H9 (cell line): Measurements from ENCODE around the gene NAPG. TPM values are rescaled to one million over a fixed set of nuclear protein-coding genes. Genes with fewer than 3 reads are reported as not detected.

Experiments used
- DNase-seq: peaks from one replicate; pipeline ENCODE4 v3.0.0-alpha.2; 2017
- H2AFZ ChIP-seq: one replicate; pipeline ENCODE4 v1.6.1; 2013; ENCODE audit warnings: mild to moderate bottlenecking, low read length, control low read depth, moderate library complexity
- H2AK5ac ChIP-seq: 2 replicates; pipeline ENCODE4 v1.6.1; 2013; ENCODE audit warnings: low read length, control low read depth, mixed read lengths; ENCODE audit not compliant: insufficient read length
- H2BK120ac ChIP-seq: one replicate; pipeline ENCODE4 v1.6.1; 2013; ENCODE audit warnings: low read depth, mild to moderate bottlenecking, low read length, control low read depth, inconsistent platforms; ENCODE audit not compliant: poor library complexity, severe bottlenecking
- H2BK12ac ChIP-seq: 2 replicates; pipeline ENCODE4 v1.6.1; 2013; ENCODE audit warnings: low read length, control low read depth, mixed read lengths, low read depth; ENCODE audit not compliant: insufficient read length
- H2BK15ac ChIP-seq: 2 replicates; pipeline ENCODE4 v1.6.1; 2013; ENCODE audit warnings: low read depth, low read length, control low read depth
- H2BK20ac ChIP-seq: one replicate; pipeline ENCODE4 v1.6.1; 2013; ENCODE audit warnings: low read depth, mild to moderate bottlenecking, low read length, control low read depth, inconsistent platforms; ENCODE audit not compliant: poor library complexity, severe bottlenecking
- H2BK5ac ChIP-seq: 2 replicates; pipeline ENCODE4 v1.6.1; 2013; ENCODE audit warnings: low read length, control low read depth, mixed read lengths; ENCODE audit not compliant: insufficient read length
- H3K14ac ChIP-seq: 2 replicates; pipeline ENCODE4 v1.6.1; 2013; ENCODE audit warnings: low read length, control low read depth; ENCODE audit not compliant: insufficient read depth
- H3K18ac ChIP-seq: 2 replicates; pipeline ENCODE4 v1.6.1; 2013; ENCODE audit warnings: low read depth, mild to moderate bottlenecking, mixed read lengths, low read length, control low read depth; ENCODE audit not compliant: insufficient read length
- H3K23ac ChIP-seq: 2 replicates; pipeline ENCODE4 v1.6.1; 2013; ENCODE audit warnings: low read length, control low read depth, mixed read lengths, low read depth; ENCODE audit not compliant: insufficient read length
- H3K23me2 ChIP-seq: 2 replicates; pipeline ENCODE4 v1.6.1; 2013; ENCODE audit warnings: low read depth, mild to moderate bottlenecking, mixed read lengths, low read length, control low read depth; ENCODE audit not compliant: insufficient read length, poor library complexity, severe bottlenecking
- H3K27ac ChIP-seq: 2 replicates; pipeline ENCODE4 v1.5.1; 2013; ENCODE audit warnings: low read length, control low read depth, mixed read lengths, low read depth; ENCODE audit not compliant: insufficient read length
- H3K27me3 ChIP-seq: 2 replicates; pipeline ENCODE4 v1.6.1; 2013; ENCODE audit warnings: low read length, control low read depth, inconsistent platforms; ENCODE audit not compliant: insufficient read depth
- H3K4ac ChIP-seq: 2 replicates; pipeline ENCODE4 v1.6.1; 2013; ENCODE audit warnings: low read depth, mild to moderate bottlenecking, control low read depth, inconsistent platforms, low read length, moderate library complexity
- H3K4me1 ChIP-seq: 2 replicates; pipeline ENCODE4 v1.6.1; 2013; ENCODE audit warnings: low read length, control low read depth, inconsistent platforms; ENCODE audit not compliant: insufficient read depth
- H3K4me2 ChIP-seq: 2 replicates; pipeline ENCODE4 v1.6.1; 2013; ENCODE audit warnings: low read length, control low read depth, mixed read lengths; ENCODE audit not compliant: insufficient read length, insufficient read depth
- H3K56ac ChIP-seq: 2 replicates; pipeline ENCODE4 v1.6.1; 2013; ENCODE audit warnings: low read depth, mild to moderate bottlenecking, mixed read lengths, low read length, control low read depth; ENCODE audit not compliant: insufficient read length
- H3K79me1 ChIP-seq: 2 replicates; pipeline ENCODE4 v1.6.1; 2013; ENCODE audit warnings: low read depth, mild to moderate bottlenecking, moderate library complexity, low read length, control low read depth, inconsistent platforms; ENCODE audit not compliant: insufficient read depth, poor library complexity, severe bottlenecking
- H3K79me2 ChIP-seq: 2 replicates; pipeline ENCODE4 v1.6.1; 2013; ENCODE audit warnings: low read length, control low read depth, inconsistent platforms; ENCODE audit not compliant: insufficient read depth
- H3K9ac ChIP-seq: 2 replicates; pipeline ENCODE4 v1.6.1; 2013; ENCODE audit warnings: low read length, control low read depth, mixed read lengths; ENCODE audit not compliant: insufficient read length; ENCODE audit errors: extremely low read depth
- H3K9me3 ChIP-seq: one replicate; pipeline ENCODE4 v1.6.1; 2013; ENCODE audit warnings: low read depth, low read length, inconsistent platforms; ENCODE audit not compliant: control insufficient read depth
- H3T11ph ChIP-seq: one replicate; pipeline ENCODE4 v1.6.1; 2013; ENCODE audit warnings: mild to moderate bottlenecking, low read length, control low read depth, inconsistent platforms
- H4K20me1 ChIP-seq: one replicate; pipeline ENCODE4 v1.6.1; 2013; ENCODE audit not compliant: control insufficient read depth, insufficient read length, insufficient read depth
- H4K5ac ChIP-seq: 2 replicates; pipeline ENCODE4 v1.6.1; 2013; ENCODE audit warnings: low read depth, mild to moderate bottlenecking, mixed read lengths, low read length, control low read depth; ENCODE audit not compliant: insufficient read length
- H4K8ac ChIP-seq: replicated peaks from 2 replicates; pipeline ENCODE4 v1.6.1; 2013; ENCODE audit warnings: low read length, control low read depth, mixed read lengths, low read depth; ENCODE audit not compliant: insufficient read length
- H4K91ac ChIP-seq: 2 replicates; pipeline ENCODE4 v1.6.1; 2013; ENCODE audit warnings: low read depth, mild to moderate bottlenecking, moderate library complexity, mixed read lengths, low read length, control low read depth; ENCODE audit not compliant: insufficient read length
- H3K27ac Mint-ChIP-seq, 3 experiments: 2 replicates in 2 of 3; 3 replicates in 1 of 3; pipeline ENCODE4 v1.8.0; 2020 to 2021; ENCODE audit warnings: mixed read lengths in 3 of 3, mild to moderate bottlenecking in 1 of 3, moderate library complexity in 1 of 3
- H3K27me3 Mint-ChIP-seq: 2 replicates; pipeline ENCODE4 v1.8.0; 2021; ENCODE audit warnings: low read depth, mild to moderate bottlenecking, moderate library complexity, mixed read lengths
- H3K36me3 Mint-ChIP-seq, 3 experiments: 2 replicates in 2 of 3; 3 replicates in 1 of 3; pipeline ENCODE4 v1.8.0; 2020 to 2021; ENCODE audit warnings: low read depth in 3 of 3, mixed read lengths in 3 of 3; ENCODE audit not compliant: insufficient read depth in 1 of 3
- H3K4me1 Mint-ChIP-seq, 2 experiments: 2 replicates each; pipeline ENCODE4 v1.8.0; 2020; ENCODE audit warnings: mixed read lengths in 2 of 2
- H3K4me3 Mint-ChIP-seq, 2 experiments: 2 replicates in 1 of 2; 3 replicates in 1 of 2; pipeline ENCODE4 v1.8.0; 2020 to 2021; ENCODE audit warnings: mild to moderate bottlenecking in 2 of 2, mixed read lengths in 2 of 2, moderate library complexity in 1 of 2
- H3K9me3 Mint-ChIP-seq, 2 experiments: 2 replicates in 1 of 2; 3 replicates in 1 of 2; pipeline ENCODE4 v1.8.0; 2020; ENCODE audit warnings: mild to moderate bottlenecking in 2 of 2, mixed read lengths in 2 of 2, moderate library complexity in 1 of 2
- WGBS: extraction: QIAGEN DNeasy Blood & Tissue Kit; methylation state at CpG from one replicate; pipeline ENCODE4 v1.1.7; 2013; ENCODE audit warnings: missing lambda C conversion rate, low lambda C conversion rate, mixed read lengths; ENCODE audit not compliant: insufficient read length; ENCODE audit errors: extremely low coverage; 5-methylcytosine and 5-hydroxymethylcytosine counted together
- total RNA-seq: library from RNA; stranded (reverse); gene quantifications from 2 replicates; pipeline ENCODE4 v1.2.1, GENCODE V29; 2021
- TF ChIP-seq, protein P1 (sequence below): fragments of 200-600 bp; sonication (generic); conservative IDR thresholded peaks from 3 replicates; pipeline ENCODE4 v1.8.0; 2021; ENCODE audit warnings: antibody characterized with exemption, mild to moderate bottlenecking

NAPG gene
- total RNA-seq, 1 experiment from 2014 or later = 30.9 TPM

GRCh38 chr18:10487154-10487553 lies 38.7 kb upstream of the NAPG start:
- H3K23me2 ChIP-seq = no peaks in the 10 kb centered on the region
- no peaks in the 10 kb centered on the region for H3K79me2 ChIP-seq
- H4K5ac ChIP-seq = no peak overlapping the region
- no peaks in the 10 kb centered on the region for H3K9me3 ChIP-seq
- TF ChIP-seq, protein P1, sequence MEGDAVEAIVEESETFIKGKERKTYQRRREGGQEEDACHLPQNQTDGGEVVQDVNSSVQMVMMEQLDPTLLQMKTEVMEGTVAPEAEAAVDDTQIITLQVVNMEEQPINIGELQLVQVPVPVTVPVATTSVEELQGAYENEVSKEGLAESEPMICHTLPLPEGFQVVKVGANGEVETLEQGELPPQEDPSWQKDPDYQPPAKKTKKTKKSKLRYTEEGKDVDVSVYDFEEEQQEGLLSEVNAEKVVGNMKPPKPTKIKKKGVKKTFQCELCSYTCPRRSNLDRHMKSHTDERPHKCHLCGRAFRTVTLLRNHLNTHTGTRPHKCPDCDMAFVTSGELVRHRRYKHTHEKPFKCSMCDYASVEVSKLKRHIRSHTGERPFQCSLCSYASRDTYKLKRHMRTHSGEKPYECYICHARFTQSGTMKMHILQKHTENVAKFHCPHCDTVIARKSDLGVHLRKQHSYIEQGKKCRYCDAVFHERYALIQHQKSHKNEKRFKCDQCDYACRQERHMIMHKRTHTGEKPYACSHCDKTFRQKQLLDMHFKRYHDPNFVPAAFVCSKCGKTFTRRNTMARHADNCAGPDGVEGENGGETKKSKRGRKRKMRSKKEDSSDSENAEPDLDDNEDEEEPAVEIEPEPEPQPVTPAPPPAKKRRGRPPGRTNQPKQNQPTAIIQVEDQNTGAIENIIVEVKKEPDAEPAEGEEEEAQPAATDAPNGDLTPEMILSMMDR = no peak
- no peak overlapping the region for H3K4me2 ChIP-seq
- DNase-seq = no peak
- no peak overlapping the region for H2BK20ac ChIP-seq
- H2BK5ac ChIP-seq = no peak overlapping the region
- peaks cover 8% of the 10 kb centered on the region for H3K27me3 Mint-ChIP-seq
- no peak overlapping the region for H2BK15ac ChIP-seq
- no peaks in the 10 kb centered on the region for H3K79me1 ChIP-seq
- no peak overlapping the region for H2BK120ac ChIP-seq
- peaks cover 2% of the 10 kb centered on the region; the same call in 1 of the 2 replicates for H3K27me3 ChIP-seq
- H3K9ac ChIP-seq = no peak overlapping the region
- H3K4me1 ChIP-seq = no peaks in the 10 kb centered on the region
- peaks cover 12 to 13% of the 10 kb centered on the region in 2 experiments for H3K4me1 Mint-ChIP-seq
- H3K56ac ChIP-seq = no peak overlapping the region
- no peaks in the 10 kb centered on the region for H4K20me1 ChIP-seq
- H3K9me3 Mint-ChIP-seq = no peaks in the 10 kb centered on the region; a peak in 1 of 5 replicates
- no CpG with 5 or more reads among the region's 6 CpGs for WGBS
- H3K14ac ChIP-seq = no peak overlapping the region
- H3T11ph ChIP-seq = no peak overlapping the region
- peak overlapping the region in 1 of 3 experiments; percentile 59; a peak in 1 of 7 replicates for H3K27ac Mint-ChIP-seq
- H3K18ac ChIP-seq = no peak overlapping the region
- H3K27ac ChIP-seq = no peak overlapping the region
- no peak overlapping the region for H3K4me3 Mint-ChIP-seq
- H4K91ac ChIP-seq = no peak overlapping the region
- peaks cover 0 to 2% (median 0%) of the 10 kb centered on the region in 3 experiments; a peak in 2 of 7 replicates for H3K36me3 Mint-ChIP-seq
- no peak overlapping the region for H3K23ac ChIP-seq
- no peak overlapping the region for H2BK12ac ChIP-seq
- H2AK5ac ChIP-seq = no peak overlapping the region
- no peak overlapping the region for H2AFZ ChIP-seq
- no peak overlapping the region for H3K4ac ChIP-seq
- H4K8ac ChIP-seq = no peak overlapping the region
